Small intestine (tissue), 7 donors: ENCODE measurements around the gene PTGES3L. TPM values are rescaled to one million over a fixed set of nuclear protein-coding genes. Genes with fewer than 3 reads are reported as not detected.
A peak's percentile ranks its signal among the peaks of the same experiment; 100 is the strongest.

Source experiments
- DNase-seq, 2 donors: peaks; one replicate each; pipeline versions ENCODE4 v3.0.0 to v3.0.0-alpha.2; 2013
- FAIRE-seq: peaks from 2 replicates; lab custom pipeline; 2012; peaks lifted over from hg19 to GRCh38; lab: Jason Lieb, UNC
- H3K27ac ChIP-seq, 3 donors: one replicate each; pipeline ENCODE4 v1.5.1; 2013; ENCODE audit warnings: low read length in 2 of 3, mild to moderate bottlenecking in 2 of 3, control low read depth in 1 of 3, inconsistent platforms in 1 of 3, low read depth in 1 of 3, moderate library complexity in 1 of 3
- H3K27me3 ChIP-seq, 3 donors: one replicate each; pipeline ENCODE4 v1.6.1; 2013; ENCODE audit warnings: low read length in 3 of 3, inconsistent platforms in 1 of 3; ENCODE audit not compliant: control insufficient read depth in 3 of 3, insufficient read depth in 3 of 3
- H3K36me3 ChIP-seq, 3 donors: one replicate each; pipeline ENCODE4 v1.6.1; 2013; ENCODE audit warnings: low read length in 3 of 3, inconsistent platforms in 1 of 3, low read depth in 1 of 3, mild to moderate bottlenecking in 1 of 3, moderate library complexity in 1 of 3; ENCODE audit not compliant: control insufficient read depth in 3 of 3, insufficient read depth in 2 of 3
- H3K4me1 ChIP-seq, 3 donors: one replicate each; pipeline ENCODE4 v1.6.1; 2013; ENCODE audit warnings: low read length in 2 of 3, inconsistent platforms in 1 of 3, low read depth in 1 of 3, mild to moderate bottlenecking in 1 of 3, moderate library complexity in 1 of 3; ENCODE audit not compliant: control insufficient read depth in 3 of 3, insufficient read depth in 2 of 3
- H3K4me3 ChIP-seq, 3 donors: one replicate each; pipeline ENCODE4 v1.5.1; 2013; ENCODE audit warnings: low read length in 3 of 3, control low read depth in 1 of 3, inconsistent platforms in 1 of 3, low read depth in 1 of 3, mild to moderate bottlenecking in 1 of 3, moderate library complexity in 1 of 3
- H3K9me3 ChIP-seq, 2 donors: one replicate each; pipeline ENCODE4 v1.6.1; 2013; ENCODE audit warnings: low read depth in 1 of 2, low read length in 1 of 2; ENCODE audit not compliant: control insufficient read depth in 2 of 2, insufficient read depth in 1 of 2
- WGBS, 3 donors: extraction: QIAGEN DNeasy Blood & Tissue Kit; methylation state at CpG; one replicate each; pipeline ENCODE4 v1.1.7; 2013; 5-methylcytosine and 5-hydroxymethylcytosine counted together
- polyA plus RNA-seq, 4 donors: library from polyadenylated mRNA; stranded (reverse) in 3 of 4; unstranded in 1 of 4; fragments of 200-250 nt in 3 of 4; fragments of 120-200 nt in 1 of 4; gene quantifications; one replicate each; pipeline versions ENCODE4 v1.2.1 to v1.2.3, GENCODE V29; 2013
- donor health status: healthy with polysubstance abuse.
- donor health status: control.
- donor health status: control.
- donor health status: Bipolar disorder and iron deficiency.
- donor health status: healthy.

The PTGES3L gene
- polyA plus RNA-seq, 4 donors = 0.67 to 2.0 (median 0.94) TPM

DNA sequence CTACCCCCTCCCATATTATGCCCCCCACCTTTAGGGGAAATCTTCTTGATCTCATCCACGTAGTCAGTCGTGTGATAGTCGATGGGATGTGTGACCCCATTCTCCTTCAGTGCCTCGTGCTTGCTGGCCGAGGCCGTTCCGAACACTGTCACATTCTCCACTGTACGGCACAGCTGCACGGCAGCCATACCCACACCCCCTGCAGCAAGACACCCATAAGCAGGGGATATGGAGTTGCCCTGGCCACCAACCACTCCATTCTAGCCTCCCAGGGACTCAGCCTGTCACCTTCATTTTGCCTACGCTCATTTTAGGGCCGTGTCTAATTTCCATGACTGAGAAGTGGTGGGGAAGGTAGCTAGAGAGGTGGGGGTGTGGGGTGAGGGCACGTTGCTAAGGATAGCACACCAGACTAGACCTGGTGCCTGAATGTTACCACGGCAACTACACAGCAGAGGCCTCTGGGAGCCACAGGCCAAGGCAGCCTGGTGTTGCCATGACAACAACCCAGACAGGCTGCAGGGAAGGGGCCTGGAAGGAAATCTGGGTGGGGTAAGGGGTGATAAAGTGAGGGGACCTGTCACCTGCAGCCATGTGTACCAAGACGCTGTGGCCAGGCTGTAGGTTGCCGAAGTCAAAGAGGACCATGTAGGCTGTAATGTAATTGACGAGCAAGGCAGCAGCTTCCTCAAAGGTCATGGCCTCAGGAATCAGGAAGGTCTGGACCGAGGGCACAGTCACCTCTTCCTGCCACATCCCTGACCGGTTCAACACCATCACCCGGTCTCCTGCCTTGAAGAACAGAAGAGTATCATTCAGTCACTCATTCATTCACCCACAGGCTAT, 38.4 kb upstream of the PTGES3L start:
- Histone ChIP-seq H3K9me3 (no peaks in the 10 kb centered on the region), H3K27me3 (no peaks in the 10 kb centered on the region), H3K27ac (no peak overlapping the region), H3K4me1 (peaks cover 1 to 28% (median 3%) of the 10 kb centered on the region in 3 donors), H3K4me3 (no peak overlapping the region), H3K36me3 (peaks cover under 1 to 62% (median 6%) of the 10 kb centered on the region in 3 donors)
- FAIRE-seq (no peak), DNase-seq (no peak)
- WGBS, 3 donors = 67 to 77% (median 77%) methylated on average over 19 of the region's 19 CpGs

GRCh38 chr17:43016216-43016615, 36.3 kb upstream of the PTGES3L start:
- no peaks in the 10 kb centered on the region for H3K27me3 ChIP-seq
- peaks cover 3 to 33% (median 5%) of the 10 kb centered on the region in 3 donors for H3K4me1 ChIP-seq
- no peak overlapping the region for H3K4me3 ChIP-seq
- peaks cover 3 to 78% (median 6%) of the 10 kb centered on the region in 3 donors for H3K36me3 ChIP-seq
- no peak for DNase-seq
- no peaks in the 10 kb centered on the region for H3K9me3 ChIP-seq
- peak overlapping the region in 1 of 3 donors; percentile 56 for H3K27ac ChIP-seq
- FAIRE-seq = no peak
- 83 to 88% (median 85%) methylated on average over 7 of the region's 7 CpGs for WGBS, 3 donors

DNA sequence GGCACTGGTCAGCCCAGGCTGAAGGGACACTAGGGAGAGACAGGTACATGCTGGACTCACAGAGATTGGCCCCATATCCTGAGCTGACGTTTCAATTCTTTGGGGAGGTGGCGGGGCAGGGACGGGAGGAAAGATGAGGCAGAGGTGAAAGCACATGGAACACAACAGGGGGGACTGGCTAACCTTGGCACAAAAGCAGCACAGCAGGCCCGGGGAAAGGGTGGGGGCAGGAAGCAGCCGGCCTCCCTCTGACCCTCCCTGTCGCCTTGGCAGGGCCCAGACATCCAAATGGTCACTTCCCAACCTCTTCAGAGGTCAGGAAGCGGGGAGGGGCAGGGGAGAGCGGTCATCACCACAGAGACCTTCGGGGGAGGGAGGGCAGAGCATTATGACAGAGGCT, 35.7 kb upstream of the PTGES3L start:
- Histone ChIP-seq H3K4me1 (peaks cover 3 to 34% (median 5%) of the 10 kb centered on the region in 3 donors), H3K4me3 (no peak overlapping the region)
- 61 to 85% (median 79%) methylated on average over 7 to 9 of the region's 9 CpGs for WGBS, 3 donors

DNA sequence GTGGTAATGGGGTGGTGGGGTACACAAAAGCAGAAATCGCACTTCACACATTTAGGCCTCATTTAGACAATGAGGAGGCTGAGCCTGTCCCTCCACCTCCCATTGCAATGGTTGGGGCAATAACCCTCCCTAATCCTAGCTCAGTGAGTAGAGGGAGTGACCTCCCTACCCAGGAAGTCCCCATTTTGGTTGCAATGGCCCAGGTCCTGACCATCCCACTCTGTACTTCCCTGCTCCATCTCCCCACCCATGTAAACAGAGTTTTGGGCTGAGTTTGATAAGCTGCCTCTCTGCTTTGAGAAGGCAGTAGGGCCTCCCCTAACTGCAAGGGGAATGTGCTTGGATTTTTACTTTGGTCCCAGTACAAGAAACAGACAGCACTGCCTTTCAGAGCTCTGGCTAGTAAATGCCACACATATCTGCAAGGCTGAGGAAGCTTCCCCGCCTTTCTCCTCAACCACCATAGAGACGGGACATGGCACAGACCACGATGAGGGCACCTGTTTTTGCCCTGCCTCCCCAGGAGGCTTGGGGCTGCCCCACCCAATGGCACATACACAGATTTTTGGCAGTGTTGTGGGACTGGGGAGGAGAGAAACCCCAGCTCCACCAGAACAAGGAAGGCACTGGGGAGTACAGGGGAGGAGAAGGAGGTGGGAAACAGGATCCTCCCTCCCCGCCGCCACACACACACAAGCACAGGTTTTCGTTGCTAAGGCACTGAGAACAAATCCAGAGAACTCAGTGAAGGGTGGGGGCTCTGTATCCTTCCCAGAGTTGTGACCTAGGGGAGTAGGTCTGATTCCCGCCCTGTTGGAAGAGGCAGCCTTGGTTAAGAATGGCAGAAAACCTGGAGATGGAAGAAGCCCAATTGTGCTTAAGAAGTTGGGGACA, 35.0 kb upstream of the PTGES3L start:
- H3K36me3 ChIP-seq = peaks cover 3 to 71% (median 6%) of the 10 kb centered on the region in 3 donors
- no peaks in the 10 kb centered on the region for H3K27me3 ChIP-seq
- WGBS, 3 donors = 75 to 83% (median 82%) methylated on average over 8 of the region's 8 CpGs
- H3K4me3 ChIP-seq = no peak overlapping the region
- FAIRE-seq (no peak), DNase-seq (no peak)
- H3K4me1 ChIP-seq = peaks cover 0 to 33% (median 5%) of the 10 kb centered on the region in 3 donors
- peak overlapping the region in 1 of 3 donors; percentile 71 for H3K27ac ChIP-seq
- no peaks in the 10 kb centered on the region for H3K9me3 ChIP-seq

More for the DNA sequence above, 35.7 kb upstream of the PTGES3L start:
- FAIRE-seq = no peak
- peaks cover 3 to 77% (median 6%) of the 10 kb centered on the region in 3 donors for H3K36me3 ChIP-seq
- peak overlapping the region in 1 of 3 donors; percentile 71 for H3K27ac ChIP-seq
- H3K9me3 ChIP-seq = no peaks in the 10 kb centered on the region
- DNase-seq = no peak
- no peaks in the 10 kb centered on the region for H3K27me3 ChIP-seq

DNA sequence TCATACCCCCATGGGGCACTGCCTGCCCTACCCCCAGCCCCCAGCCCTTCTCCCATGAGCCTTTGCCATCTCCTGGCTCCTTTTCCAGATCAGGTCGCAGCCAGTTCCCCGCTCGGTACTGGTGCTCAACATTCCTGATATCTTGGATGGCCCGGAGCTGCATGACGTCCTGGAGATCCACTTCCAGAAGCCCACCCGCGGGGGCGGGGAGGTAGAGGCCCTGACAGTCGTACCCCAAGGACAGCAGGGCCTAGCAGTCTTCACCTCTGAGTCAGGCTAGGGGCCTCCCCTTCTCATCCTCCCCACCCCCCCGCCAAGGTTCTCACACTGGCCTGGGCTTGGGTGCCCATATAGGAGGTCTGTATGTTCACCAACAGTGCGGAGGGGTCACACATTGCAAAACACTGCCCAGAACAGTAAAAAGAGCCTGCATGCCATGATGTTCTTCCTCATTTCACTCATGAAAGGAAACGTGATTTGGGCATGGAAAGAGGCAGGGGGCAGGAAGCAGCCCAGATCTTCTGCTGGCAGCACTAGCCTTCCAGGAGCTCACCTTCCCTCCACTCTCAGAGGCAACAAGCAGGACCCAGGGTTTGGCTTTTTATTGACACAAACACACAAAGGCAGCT, 34.3 kb upstream of the PTGES3L start:
- peaks cover 0 to 27% (median 3%) of the 10 kb centered on the region in 3 donors for H3K4me1 ChIP-seq
- WGBS, 3 donors = 81 to 93% (median 90%) methylated on average over 12 of the region's 12 CpGs
- H3K36me3 ChIP-seq = peaks cover 3 to 69% (median 6%) of the 10 kb centered on the region in 3 donors
- FAIRE-seq (no peak), DNase-seq (no peak)
- H3K27me3 ChIP-seq = no peaks in the 10 kb centered on the region
- peak overlapping the region in 1 of 3 donors; percentile 71 for H3K27ac ChIP-seq
- H3K9me3 ChIP-seq = no peaks in the 10 kb centered on the region
- no peak overlapping the region for H3K4me3 ChIP-seq

GRCh38 chr17:43013296-43013695, 33.4 kb upstream of the PTGES3L start:
- FAIRE-seq = no peak
- peaks cover 0 to 25% (median 3%) of the 10 kb centered on the region in 3 donors for H3K4me1 ChIP-seq

DNA sequence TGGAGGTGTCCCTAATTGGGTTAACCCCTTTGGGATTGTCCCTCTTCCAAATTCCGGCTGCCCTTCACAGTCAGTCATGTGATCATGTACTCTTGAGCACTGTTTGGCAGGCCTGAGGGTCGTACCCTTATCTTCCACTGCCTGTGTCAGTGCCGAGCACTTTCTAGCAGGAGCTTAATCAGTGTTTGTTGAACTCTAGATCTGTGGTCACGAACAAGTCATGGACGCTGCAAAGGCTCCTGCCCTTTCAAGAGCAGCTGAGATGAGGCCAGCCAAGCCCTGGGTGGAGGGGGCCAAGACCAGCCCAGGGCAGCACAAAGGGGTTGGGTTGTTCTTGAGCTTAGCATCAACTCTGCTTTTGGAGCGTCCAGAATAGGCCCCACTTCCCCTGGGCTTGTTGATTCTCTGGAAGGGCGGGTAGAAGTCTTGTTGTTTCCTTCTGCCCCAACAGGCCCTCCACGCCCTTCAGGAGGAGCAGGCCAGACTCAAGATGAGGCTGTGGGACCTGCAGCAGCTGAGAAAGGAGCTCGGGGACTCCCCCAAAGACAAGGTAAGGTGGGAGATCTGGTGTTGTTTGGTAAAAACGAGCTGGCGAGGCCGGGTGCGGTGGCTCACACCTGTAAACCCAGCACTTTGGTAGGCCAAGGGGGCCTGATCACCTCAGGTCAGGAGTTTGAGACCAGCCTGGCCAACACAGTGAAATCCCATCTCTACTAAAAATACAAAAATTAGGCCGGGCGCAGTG, 32.0 kb upstream of the PTGES3L start:
- peaks cover 0 to 20% (median 3%) of the 10 kb centered on the region in 3 donors for H3K4me1 ChIP-seq
- no peak overlapping the region for H3K4me3 ChIP-seq
- peaks cover 3 to 56% (median 6%) of the 10 kb centered on the region in 3 donors for H3K36me3 ChIP-seq
- 68 to 75% (median 74%) methylated on average over 15 of the region's 15 CpGs for WGBS, 3 donors
- no peaks in the 10 kb centered on the region for H3K9me3 ChIP-seq
- peak overlapping the region in 1 of 3 donors; percentile 17 for H3K27ac ChIP-seq
- no peak for FAIRE-seq
- no peaks in the 10 kb centered on the region for H3K27me3 ChIP-seq
- no peak for DNase-seq

More at GRCh38 chr17:43013296-43013695, 33.4 kb upstream of the PTGES3L start:
- no peak overlapping the region for H3K4me3 ChIP-seq
- no peak for DNase-seq
- peaks cover 3 to 68% (median 6%) of the 10 kb centered on the region in 3 donors for H3K36me3 ChIP-seq
- no peaks in the 10 kb centered on the region for H3K9me3 ChIP-seq
- 89 to 95% (median 91%) methylated on average over 8 of the region's 8 CpGs for WGBS, 3 donors
- no peaks in the 10 kb centered on the region for H3K27me3 ChIP-seq
- H3K27ac ChIP-seq = peak overlapping the region in 1 of 3 donors; percentile 6
